ENCODE measurements around the gene RPP25L.

RPP25L gene

GRCh38 chr9:34563262-34563661 is 48.6 kb downstream of the RPP25L start:
- CTCF ChIA-PET = interaction anchor here (0.8 to 1.7 kb wide), 8 partner anchors 11 to 29 kb away, joined by 3 to 6 read pairs (median 4); no protein-coding TSS in a partner anchor
- peaks cover 0 to 7% (median 4%) of the 10 kb centered on the region in 5 experiments for H3K9me3 ChIP-seq (ENCODE audit: control extremely low read depth in 1 of 5, control insufficient read depth in 4 of 5, insufficient read depth in 2 of 5, low read depth in 1 of 5, low read length in 4 of 5)
- no peaks in the 10 kb centered on the region for H3K4me1 ChIP-seq (ENCODE audit: control extremely low read depth in 1 of 4, control insufficient read depth in 4 of 4, insufficient read depth in 4 of 4, low read length in 3 of 4)
- no peak overlapping the region for H3K4me3 ChIP-seq (ENCODE audit: control insufficient read depth in 1 of 7, extremely low read depth in 1 of 7, insufficient read depth in 4 of 7, low read depth in 2 of 7, low read length in 6 of 7)
- DNase-seq = no peak
- POLR2A ChIA-PET = interaction anchor here (0.6 kb wide), 1 partner anchor 73 kb away, joined by 3 read pairs; no protein-coding TSS in a partner anchor
- no peaks in the 10 kb centered on the region for H3K36me3 ChIP-seq (ENCODE audit: control insufficient read depth in 4 of 4, insufficient read depth in 4 of 4, low read length in 3 of 4)
- WGBS (ENCODE audit: insufficient coverage) = 76% methylated on average over 5 of the region's 5 CpGs
- H3K27ac ChIP-seq (ENCODE audit: insufficient read depth in 1 of 2, low read depth in 1 of 2, low read length in 2 of 2, poor library complexity in 1 of 2, severe bottlenecking in 2 of 2) = no peak overlapping the region
- H3K27me3 ChIP-seq (replicated peaks in 2 of 5; ENCODE audit: control insufficient read depth in 4 of 5, insufficient read depth in 5 of 5, low read length in 4 of 5) = peaks cover 0 to 63% (median 27%) of the 10 kb centered on the region in 5 experiments

GRCh38 chr9:34562135-34562745 is 49.7 kb downstream of the RPP25L start:
- no peaks in the 10 kb centered on the region for H3K36me3 ChIP-seq (ENCODE audit: control insufficient read depth in 4 of 4, insufficient read depth in 4 of 4, low read length in 3 of 4)
- DNase-seq = peak in 1 of 3 donors; percentile 26
- H3K27me3 ChIP-seq (replicated peaks in 2 of 5; ENCODE audit: control insufficient read depth in 4 of 5, insufficient read depth in 5 of 5, low read length in 4 of 5) = peaks cover 0 to 66% (median 26%) of the 10 kb centered on the region in 5 experiments
- ChIA-PET POLR2A (no interaction called here), CTCF (interaction anchor here (1.0 to 1.6 kb wide), 4 partner anchors 8 to 30 kb away, joined by 3 to 6 read pairs (median 3); no protein-coding TSS in a partner anchor)
- no peaks in the 10 kb centered on the region for H3K4me1 ChIP-seq (ENCODE audit: control extremely low read depth in 1 of 4, control insufficient read depth in 4 of 4, insufficient read depth in 4 of 4, low read length in 3 of 4)
- peaks cover 0 to 7% (median 4%) of the 10 kb centered on the region in 5 experiments for H3K9me3 ChIP-seq (ENCODE audit: control extremely low read depth in 1 of 5, control insufficient read depth in 4 of 5, insufficient read depth in 2 of 5, low read depth in 1 of 5, low read length in 4 of 5)
- H3K4me3 ChIP-seq (ENCODE audit: control insufficient read depth in 1 of 7, extremely low read depth in 1 of 7, insufficient read depth in 4 of 7, low read depth in 2 of 7, low read length in 6 of 7) = no peak overlapping the region
- H3K27ac ChIP-seq (ENCODE audit: insufficient read depth in 1 of 2, low read depth in 1 of 2, low read length in 2 of 2, poor library complexity in 1 of 2, severe bottlenecking in 2 of 2) = no peak overlapping the region
- WGBS (ENCODE audit: insufficient coverage) = 85% methylated on average over 6 of the region's 7 CpGs

- no peak overlapping the region for H3K4me3 ChIP-seq (ENCODE audit: control insufficient read depth in 1 of 7, extremely low read depth in 1 of 7, insufficient read depth in 4 of 7, low read depth in 2 of 7, low read length in 6 of 7)
- H3K4me1 ChIP-seq (ENCODE audit: control extremely low read depth in 1 of 4, control insufficient read depth in 4 of 4, insufficient read depth in 4 of 4, low read length in 3 of 4) = no peaks in the 10 kb centered on the region
- ChIA-PET CTCF (interaction anchor here (1.3 kb wide), 1 partner anchor 9 kb away, joined by 3 read pairs; no protein-coding TSS in a partner anchor), POLR2A (no interaction called here)
- H3K27me3 ChIP-seq (replicated peaks in 2 of 5; ENCODE audit: control insufficient read depth in 4 of 5, insufficient read depth in 5 of 5, low read length in 4 of 5) = peaks cover 0 to 65% (median 27%) of the 10 kb centered on the region in 5 experiments
- no peaks in the 10 kb centered on the region for H3K36me3 ChIP-seq (ENCODE audit: control insufficient read depth in 4 of 4, insufficient read depth in 4 of 4, low read length in 3 of 4)
- H3K9me3 ChIP-seq (ENCODE audit: control extremely low read depth in 1 of 5, control insufficient read depth in 4 of 5, insufficient read depth in 2 of 5, low read depth in 1 of 5, low read length in 4 of 5) = peaks cover 0 to 7% (median 4%) of the 10 kb centered on the region in 5 experiments
- no peak for DNase-seq
- no peak overlapping the region for H3K27ac ChIP-seq (ENCODE audit: insufficient read depth in 1 of 2, low read depth in 1 of 2, low read length in 2 of 2, poor library complexity in 1 of 2, severe bottlenecking in 2 of 2)
- WGBS (ENCODE audit: insufficient coverage) = 93% methylated on average over 20 of the region's 21 CpGs
Measured at GRCh38 chr9:34560599-34561214, 51.2 kb downstream of the RPP25L start.
